HG03565 (cell line): ENCODE results near the gene BEST4.
"Not testable (repeated sequence)": the region's sequence is repeated elsewhere in the genome, so short reads cannot be mapped to it uniquely, and the experiment has no call there.

Source experiments
- ATAC-seq: cut with Tn5 transposase; IDR thresholded peaks from one replicate; pipeline ENCODE4 v1.9.1; 2021; ENCODE audit warnings: mild to moderate bottlenecking, moderate library complexity; ENCODE audit not compliant: unreplicated experiment

Gene BEST4

DNA sequence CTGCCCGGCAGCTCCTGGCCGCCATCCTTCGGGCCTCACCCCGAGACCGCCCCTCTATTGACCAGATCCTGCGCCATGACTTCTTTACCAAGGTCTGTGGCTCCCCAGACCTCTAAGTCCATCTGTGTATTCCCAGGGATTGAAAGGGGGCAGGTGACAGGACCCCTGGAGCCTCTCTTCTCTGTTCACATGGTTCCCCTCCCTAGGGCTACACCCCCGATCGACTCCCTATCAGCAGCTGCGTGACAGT lies 15.0 kb upstream of the BEST4 start:
- ATAC-seq: no peak

DNA sequence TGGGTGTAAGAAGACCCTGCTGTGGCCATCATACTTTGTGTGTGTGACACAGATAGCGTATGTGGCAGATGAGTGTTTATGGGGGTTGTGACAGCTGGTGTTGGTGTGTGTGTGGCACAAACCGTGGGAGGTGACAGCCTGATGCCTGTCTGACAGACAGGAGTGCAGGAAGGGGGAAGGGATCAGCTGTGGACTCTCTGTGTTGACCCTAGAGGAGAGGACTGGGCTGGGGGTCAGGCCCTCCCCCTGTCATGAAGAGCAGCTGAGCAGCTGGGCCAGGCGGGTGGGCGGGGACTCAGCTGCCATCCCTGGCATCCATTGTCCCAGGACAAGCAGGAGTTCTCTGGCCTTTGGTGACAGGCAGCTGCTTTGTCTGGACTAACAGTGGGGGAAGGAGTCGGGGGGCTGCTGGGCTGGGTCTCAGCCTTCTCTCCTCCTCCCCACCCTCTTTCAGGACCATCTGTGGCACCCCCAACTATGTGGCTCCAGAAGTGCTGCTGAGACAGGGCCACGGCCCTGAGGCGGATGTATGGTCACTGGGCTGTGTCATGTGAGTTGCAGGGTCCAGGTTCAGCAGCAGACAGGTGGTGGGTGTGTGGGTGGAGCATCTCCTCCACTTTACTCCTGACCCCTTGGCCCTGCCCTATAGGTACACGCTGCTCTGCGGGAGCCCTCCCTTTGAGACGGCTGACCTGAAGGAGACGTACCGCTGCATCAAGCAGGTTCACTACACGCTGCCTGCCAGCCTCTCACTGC lies 14.5 kb upstream of the BEST4 start:
- ATAC-seq: no peak

DNA sequence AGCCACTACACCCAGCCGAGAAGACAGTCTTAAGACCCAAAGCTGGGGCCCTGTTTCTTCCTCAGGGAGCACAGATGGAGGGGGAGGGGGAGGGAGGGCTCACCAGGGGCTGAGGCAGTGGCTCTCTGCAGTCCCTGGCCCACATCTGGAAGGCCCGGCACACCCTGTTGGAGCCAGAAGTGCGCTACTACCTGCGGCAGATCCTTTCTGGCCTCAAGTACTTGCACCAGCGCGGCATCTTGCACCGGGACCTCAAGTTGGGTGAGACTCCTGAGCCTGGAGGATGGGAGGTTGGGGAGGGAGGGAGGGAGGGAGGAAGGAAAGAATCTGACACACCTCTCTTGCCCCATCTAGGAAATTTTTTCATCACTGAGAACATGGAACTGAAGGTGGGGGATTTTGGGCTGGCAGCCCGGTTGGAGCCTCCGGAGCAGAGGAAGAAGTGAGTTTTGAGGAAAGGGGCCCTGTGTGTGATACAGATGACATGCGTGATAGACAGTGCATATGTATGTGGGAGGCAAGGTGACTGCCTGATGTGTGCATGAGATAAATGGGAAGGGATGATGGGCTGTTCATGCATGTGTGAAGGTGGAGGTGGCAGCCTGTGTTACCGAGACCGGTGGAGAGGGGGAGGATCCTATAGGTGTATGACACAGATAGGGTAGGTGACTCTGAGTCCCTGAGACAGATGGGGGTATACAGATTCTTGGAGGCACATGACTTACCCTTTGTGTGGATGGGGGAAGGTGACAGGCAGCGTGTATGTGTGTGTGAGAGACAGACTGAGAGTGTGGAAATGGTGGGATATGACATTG lies 13.7 kb upstream of the BEST4 start:
- no peak for ATAC-seq

DNA sequence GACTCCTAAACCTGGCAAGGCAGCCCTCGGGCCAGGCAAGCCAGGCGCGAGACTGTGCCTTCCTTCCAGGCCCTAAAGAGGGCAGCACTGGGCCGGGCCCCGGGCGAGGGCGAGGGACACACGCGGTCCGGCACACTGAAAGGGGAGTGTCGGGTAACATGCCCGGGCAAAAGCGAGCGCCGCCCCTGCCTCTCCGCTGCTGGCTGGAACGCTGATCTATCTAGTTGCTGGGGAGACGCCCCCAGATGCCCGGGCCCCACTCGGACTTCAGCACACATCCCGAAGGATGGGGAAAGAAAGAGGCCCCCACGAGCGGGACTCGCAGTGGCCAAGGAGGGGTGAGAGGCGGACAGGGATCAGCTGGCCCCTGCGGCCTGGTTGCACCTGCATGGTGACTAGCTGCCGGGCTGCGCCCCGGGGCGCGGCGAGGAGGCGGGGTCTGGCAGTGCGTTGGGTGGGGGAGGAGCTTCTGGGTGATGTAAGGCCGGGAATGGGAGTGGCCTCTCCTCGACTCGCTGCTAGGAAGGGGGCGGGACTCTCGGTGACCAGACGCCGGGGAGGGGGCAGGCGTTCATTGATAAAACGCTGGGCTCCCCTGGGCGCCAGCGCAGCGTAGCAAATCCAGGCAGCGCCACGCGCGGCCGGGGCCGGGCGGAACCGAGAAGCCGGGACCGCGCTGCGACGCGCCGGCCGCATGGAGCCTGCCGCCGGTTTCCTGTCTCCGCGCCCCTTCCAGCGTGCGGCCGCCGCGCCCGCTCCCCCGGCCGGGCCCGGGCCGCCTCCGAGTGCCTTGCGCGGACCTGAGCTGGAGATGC lies 12.0 kb upstream of the BEST4 start, which contains the start of gene PLK3:
TSS of gene PLK3 (plus strand) at position 608 of the 815 bp plus-strand sequence. CDS start at position 695, 87 bp downstream.
- ATAC-seq: peak; percentile 69

DNA sequence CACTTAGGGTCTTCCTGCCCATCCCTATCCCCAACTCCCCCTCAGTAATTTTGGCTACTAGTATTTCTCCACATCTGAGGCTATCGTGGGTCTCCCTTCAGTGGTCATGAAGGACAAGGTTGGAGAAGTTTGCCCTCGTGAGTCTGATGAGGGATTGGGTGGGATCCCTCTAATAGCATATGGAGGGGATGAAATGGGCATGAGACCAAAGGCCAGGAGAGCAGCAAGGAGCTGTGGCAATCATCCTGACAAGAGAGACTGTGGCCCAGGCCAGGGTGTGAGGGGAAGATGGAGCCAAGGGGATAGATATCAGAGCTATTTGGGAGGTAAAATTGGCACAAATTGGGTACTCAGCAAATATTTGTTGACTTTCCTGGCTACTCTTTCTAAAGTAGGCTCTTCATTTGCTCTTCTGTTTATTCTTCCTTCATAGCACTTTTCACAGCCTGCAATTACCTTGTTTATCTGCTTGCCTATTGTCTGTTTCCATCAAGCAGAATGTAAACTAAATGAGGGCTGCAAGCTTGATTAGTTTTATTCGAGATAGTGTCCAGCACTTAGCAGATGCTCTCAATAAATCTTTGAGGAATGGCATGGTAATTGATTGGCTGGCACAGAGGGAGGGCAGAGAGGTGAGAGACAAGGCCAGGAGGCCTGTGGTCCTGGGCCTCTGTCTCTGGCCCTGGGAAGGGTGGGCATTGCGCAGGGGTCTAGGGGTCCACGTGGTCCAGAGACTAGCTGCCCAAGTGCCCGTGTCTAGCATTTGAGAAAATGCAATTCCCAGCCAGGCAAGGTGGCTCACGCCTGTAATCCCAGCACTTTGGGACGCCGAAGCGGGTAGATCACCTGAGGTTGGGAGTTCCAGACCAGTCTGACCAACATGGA lies 10.8 kb upstream of the BEST4 start:
- ATAC-seq: no peak

DNA sequence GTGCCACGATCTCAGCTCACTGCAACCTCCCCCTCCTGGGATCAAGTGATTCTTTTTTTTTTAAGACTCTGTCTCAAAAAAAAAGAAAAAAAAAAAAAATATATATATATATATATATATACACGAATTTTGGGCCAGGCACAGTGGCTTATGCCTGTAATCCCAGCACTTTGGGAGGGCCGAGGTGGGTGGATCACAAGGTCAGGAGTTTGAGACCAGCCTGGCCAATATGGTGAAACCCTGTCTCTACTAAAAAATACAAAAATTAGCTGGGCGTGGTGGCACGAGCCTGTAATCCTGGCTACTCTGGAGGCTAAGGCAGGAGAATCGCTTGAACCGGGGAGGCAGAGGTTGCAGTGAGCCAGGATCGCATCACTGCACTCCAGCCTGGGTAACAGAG lies 9.9 kb upstream of the BEST4 start:
- ATAC-seq: not testable (repeated sequence)

DNA sequence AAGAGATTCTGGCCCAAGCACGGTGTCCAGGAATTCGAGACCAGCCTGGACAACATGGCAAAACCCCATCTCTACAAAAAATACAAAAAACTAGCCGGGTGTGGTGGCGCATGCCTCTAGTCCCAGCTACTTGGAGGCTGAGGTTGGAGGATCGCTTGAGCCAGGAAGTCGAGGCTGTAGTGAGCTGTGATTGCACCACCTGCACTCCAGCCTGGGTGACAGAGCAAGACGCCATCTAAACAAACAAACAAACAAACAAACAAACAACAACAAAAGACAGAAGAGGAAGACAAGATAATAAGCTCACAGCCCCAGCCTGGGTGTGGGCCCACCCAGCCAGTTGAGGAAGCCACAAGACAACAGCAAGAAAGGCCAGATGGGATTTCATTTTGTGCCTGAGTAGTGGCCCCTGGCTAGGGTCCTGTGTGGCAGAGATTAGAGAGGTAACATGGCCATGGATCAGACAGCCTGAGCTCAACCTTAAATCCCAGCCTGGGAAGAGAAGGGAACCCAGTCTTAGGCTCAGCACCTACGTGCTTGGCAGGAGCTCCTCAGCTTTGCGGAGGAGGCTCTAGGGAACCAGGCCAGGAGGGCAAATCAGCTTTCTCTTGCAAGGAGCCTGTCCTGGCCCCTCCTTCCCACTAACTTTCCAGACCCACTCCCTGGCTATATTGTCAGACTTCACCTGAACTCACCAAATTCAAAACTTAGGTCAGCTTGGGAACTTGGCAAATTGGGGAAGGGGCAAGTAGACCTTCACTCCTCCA lies 4.9 kb upstream of the BEST4 start:
- ATAC-seq: no peak

DNA sequence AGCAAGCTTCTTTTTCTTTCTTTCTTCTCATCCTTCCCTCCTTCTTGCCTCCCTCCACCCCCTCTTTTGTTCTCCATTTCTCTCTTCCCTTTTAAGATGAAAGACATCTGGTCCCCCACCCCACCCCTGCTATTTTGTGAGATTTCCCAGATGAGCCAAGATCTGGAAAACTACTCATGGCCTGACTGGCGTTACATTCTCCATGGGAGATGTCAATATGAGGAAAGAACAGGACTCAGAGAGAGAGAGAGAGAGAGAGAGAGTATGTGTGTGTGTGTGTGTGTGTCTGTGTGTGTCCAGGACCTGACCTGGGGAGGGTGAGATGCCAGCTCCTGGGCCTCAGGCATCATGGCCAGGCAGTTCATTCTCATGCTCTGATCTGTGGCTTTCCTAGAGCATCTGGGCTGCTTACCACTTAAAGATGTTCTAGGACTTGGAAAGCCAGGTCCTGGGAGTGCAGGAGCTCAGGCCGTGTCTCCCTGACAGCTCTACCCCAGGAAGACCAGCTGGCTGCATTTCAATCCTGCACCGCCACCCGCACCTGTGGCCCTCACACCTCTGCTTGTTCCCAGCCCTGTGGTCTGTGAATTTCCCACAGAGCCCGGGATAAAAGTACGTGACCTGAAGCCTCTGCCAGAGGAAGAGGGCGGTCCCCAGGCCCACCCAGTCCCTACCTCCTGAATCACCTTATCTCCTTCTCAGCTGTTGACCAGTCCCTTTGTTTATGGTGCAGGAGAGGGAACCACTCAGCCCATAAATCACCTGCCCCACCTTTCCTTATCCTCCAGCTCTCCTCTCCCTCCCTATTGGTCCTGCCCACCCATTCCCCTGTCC lies 3.2 kb upstream of the BEST4 start:
- no peak for ATAC-seq

DNA sequence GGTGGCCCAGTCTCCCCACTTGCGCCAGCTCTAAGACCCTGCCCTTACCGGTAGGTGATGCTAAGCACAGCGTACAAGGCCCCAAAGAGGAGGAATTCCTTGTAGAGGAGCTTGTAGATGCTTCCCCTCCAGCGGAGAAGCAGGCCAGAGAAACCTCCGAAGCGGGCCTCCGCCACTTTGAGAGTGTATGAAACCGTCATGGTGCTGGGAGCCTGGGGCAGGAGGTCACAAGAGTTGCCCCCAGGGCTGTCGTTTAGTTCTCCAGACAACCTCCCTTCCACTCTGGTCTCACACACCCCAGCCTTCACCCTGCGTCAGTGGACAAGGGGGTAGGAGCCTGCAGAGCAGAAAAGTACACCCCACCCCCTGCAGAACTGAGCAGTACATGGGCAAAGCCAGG lies 464 bp downstream of the BEST4 start:
- no peak for ATAC-seq

DNA sequence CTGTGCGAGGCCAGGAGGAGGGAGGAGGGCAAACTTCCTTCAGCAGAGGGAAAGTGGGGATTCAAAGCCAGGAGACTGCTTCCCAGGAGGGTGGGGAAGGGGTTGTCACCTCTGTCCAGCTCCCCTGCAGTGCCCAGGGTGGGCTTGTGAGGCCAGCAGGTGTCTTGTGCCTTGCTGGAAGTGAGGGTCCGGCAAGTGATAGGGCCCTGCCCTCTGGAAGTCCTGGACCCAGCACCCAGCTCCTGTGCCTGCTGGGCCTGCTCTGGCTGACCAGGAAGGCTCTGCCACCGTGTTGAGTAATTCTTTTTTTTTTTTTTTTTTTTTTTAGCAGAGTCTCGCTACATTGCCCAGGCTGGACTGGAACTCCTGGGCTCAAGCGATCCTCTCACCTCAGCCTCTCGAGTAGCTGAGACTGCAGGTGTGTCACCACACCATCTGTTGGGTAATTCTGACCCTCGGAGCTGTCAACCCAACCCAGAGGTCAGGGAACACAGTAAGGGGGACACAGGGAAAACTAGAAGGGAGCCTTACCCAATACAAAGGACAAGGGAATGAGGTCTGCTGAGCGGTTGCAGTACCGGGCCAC lies 1.0 kb downstream of the BEST4 start:
- no peak for ATAC-seq

DNA sequence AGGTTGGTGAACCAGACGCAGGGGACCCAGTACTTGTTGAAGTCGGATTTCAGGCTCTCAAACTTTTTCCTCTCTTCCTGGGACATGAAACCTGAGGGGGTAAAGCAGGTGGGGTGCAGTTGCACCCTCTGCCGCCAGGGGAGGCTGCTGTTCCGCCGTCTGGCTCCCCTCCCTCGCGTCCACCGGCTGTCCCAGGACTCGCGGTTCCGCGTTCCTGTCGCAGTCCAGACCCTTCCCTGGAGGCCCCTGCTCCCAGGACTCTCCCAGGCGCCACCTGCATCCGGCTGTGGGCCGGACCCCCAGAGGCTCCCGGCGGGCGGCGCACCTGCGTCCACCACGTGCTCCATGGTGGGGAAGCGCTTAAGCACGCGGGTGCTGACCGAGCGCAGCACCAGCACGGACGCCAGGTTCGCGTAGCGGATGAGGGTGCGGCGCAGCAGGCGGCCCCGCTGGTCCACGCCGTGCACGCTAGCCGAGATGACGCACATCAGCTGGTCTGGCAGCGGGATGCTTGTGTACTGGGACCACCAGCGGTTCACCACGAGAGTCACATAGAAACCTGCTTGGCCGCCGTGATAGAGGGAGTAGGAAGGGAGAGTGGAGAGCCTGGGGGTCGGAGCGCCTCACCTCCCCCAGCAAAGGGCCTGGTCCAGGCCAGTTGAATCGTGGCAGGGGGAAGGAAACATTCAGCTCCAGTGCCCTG lies 1.7 kb downstream of the BEST4 start:
- peak; percentile 35 for ATAC-seq

DNA sequence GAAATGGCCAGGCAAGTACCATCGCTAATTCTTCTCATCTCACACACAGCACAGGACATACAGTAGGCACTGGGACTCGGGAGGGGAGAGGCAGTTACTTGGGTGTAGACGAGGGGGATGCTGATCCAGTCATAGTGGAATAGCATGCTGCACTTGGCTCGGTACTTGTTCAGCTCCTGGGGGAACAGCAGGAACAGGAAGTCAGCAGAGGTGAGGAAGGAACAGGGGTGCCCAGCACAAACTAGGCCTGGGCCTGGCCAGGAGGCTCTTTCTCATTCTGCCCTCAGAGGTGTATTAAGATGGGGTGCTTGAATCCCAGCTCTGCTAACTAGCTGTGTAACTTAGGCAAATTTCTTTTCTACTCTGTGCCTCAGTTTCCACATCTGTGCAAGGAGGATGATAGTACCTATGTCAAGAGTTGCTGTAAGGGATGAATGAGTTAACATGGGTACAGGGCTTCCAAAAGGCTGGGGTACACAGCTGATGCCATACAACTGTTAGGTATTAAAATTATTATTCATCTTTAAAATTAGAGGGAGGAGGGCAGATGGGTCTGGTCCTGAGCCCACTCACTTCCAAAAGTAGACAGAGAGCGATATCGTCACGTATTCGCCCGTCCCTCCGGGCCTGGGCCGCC lies 2.4 kb downstream of the BEST4 start:
- ATAC-seq: no peak

DNA sequence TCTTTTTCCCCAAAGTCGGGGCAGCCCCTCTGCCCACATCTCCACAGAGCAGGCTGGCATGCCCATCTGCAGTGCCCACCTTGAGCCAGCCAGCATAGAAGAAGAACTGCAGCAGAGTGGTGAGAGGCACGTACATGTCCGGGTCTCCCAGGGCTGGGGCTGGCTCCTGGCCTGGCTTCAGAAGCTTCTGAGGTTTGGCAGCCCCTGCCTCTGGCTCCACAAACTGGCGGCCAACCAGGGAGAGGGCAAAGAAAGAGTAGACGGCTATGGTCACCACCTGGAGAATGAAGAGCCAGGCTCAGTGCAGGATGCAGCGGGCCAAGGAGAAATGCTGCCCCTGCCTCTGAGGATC lies 3.0 kb downstream of the BEST4 start:
- ATAC-seq: no peak

DNA sequence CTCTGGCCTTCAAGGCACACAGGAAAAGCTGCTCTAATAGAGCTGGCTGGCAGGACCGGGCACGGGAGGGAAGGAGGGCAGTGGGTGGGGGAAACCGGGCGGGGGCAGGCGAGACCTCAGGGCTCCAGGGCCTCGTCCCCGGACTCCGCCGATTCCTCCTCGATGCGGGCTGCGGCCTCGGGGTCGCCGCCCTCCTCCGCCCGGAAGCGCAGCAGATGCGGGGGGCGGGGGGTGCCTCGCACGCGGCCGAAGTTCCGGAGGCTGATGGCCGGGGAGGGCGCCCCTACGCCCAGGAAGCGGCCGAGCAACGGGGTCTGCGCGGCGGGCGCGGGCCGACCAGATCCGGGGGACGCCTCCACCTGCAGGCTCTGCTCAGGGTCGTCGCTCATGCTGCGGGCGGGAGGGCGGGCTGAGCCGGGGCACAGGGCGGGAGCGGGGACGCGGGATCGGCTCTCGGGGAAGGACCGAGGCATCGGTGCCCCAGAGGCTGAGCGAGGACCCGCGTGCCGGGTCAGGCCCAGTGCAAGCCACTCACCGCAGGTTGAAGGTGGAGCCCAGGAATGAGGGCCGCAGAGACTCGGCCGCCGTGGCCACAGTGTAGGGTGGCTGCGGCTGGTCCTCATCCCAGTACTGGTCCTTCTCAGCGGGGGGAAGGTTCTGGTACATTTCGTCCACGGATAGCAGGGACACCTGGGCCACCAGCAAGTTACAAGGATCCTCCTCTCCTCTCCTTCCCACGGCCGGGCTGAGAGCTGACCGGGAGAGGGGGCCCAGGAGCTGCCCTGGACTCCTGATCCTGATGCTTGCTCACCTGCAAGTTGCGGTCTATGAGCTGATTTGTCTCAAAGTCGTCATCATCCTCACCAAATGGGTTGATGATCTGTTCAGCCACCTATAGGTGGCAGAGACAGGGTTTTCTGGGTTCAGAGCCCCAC lies 3.6 kb downstream of the BEST4 start:
- no peak for ATAC-seq

DNA sequence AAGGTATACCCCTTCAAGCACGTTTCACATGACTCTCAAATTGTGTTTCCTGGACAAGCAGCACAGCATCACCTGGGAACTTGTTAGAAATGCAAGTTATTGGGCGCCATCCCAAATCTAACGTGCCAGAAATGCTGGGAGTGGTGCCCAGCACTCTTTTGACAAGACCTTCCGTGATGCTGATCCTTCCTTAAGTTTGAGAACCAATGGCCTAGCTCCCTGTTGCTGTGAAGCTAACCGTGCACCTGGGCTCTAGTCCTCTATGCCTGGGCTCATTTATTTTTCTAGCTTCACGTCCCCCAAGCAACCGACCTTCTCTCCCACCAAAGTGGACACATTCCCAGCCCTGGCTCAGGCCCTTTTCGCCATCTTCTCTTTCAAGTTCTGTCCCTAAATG lies 4.3 kb downstream of the BEST4 start:
- ATAC-seq: no peak

DNA sequence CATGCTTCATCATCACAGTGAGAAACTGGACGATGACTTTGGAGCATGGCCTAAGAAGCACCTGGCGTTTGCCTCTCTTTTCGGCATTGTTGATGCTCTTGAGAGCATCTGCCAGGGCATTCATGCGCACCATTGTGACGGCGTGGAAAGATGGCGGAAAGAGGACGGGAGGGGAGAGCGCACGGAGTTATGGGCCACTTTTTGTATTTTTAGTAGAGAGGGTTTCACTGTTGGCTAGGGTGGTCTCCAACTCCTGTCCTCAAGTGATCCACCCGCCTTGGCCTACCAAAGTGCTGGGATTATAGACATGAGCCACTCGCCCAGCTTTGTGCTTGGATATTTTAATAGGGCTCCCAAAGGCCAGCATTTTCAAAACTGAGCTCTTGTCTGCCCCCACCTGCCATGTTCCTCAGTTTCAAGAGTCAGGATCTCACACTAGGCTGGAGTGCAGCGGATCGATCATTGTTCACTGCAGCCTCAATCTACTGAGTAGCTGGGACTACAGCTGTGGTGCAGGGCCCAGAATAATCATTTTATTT lies 7.3 kb downstream of the BEST4 start:
- no peak for ATAC-seq
